HG03066 (cell line): ENCODE measurements around the gene NFIC.
"Not testable (repeated sequence)": the region's sequence is repeated elsewhere in the genome, so short reads cannot be mapped to it uniquely, and the experiment has no call there.

Source experiments
- ATAC-seq: cut with Tn5 transposase; IDR thresholded peaks from one replicate; pipeline ENCODE4 v1.9.1; 2021; ENCODE audit warnings: low read depth; ENCODE audit not compliant: unreplicated experiment

NFIC gene

DNA sequence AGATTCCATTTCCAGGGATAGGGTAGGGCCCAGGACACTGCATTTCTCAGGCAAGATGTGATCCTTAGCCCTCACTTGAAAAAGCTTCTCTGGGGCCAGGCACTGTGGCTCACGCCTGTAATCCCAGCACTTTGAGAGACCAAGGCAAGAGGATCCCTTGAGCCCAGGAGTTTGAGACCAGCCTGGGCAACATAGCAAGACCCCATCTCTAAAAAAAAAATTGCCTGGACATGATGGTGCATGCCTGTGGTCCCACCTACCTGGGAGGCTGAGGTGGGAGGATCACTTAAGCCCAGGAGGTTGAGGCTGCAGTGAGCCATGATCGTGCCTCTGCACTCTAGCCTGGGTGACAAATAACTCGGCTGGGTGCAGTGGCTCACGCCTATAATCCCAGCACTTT is 80.3 kb downstream of the NFIC start:
- not testable (repeated sequence) for ATAC-seq

DNA sequence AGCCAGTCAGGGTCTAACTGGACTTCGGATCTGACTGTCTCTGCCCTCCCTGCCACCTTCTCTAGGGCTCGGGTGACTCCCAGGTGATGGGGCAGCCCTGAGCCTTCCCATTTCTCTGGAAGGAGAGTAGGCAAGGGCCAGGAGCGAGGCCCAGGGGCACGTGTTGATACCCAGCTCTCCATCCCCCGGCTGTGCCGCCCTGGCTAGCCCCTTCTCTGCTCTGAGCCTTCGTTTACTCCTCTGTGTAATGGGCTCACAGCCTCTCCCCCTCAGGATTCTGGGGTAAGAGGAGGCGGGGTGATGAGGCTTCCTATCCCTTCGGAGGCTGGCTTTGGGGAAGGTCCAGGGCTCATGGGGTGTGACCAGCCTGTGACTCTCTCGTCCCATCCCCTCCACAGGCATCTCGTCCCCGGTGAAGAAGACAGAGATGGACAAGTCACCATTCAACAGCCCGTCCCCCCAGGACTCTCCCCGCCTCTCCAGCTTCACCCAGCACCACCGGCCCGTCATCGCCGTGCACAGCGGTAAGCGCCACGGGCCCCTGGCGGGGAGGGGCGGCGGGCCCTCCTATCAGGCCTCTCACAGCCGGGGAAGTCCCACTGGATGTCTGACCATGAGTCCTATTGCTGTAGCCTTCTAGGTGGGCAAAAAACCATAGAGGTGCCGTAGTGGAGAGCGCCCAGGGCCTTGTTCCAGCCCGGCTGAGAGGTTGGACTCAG is 82.4 kb downstream of the NFIC start:
- no peak for ATAC-seq

DNA sequence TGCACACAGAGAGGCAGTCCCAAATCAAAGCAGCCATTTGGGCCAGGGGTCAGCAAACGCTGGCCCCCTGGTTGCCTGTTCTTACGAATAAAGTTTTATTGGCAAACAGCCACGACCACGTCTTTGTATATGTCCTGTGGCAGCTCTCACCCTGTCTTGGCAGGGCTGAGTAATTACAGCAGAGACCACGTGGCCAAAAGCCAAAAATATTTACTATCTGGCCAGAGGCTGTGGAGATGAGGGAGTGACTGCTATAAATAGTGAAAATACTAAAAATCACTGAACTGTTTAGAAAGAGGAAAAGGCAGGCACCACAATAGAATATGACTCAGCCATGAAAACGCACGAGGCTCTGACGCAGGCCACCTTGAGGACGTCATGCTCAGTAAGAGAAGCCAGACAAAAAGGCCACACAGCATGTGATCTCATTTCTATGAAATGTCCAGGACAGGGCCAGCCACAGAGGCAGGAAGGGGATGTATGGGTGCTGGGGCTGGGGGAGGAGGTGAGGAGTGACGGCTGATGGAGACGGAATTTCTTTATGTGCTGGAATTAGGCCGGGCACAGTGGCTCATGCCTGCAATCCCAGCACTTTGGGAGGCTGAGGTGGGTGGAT is 84.5 kb downstream of the NFIC start:
- no peak for ATAC-seq

DNA sequence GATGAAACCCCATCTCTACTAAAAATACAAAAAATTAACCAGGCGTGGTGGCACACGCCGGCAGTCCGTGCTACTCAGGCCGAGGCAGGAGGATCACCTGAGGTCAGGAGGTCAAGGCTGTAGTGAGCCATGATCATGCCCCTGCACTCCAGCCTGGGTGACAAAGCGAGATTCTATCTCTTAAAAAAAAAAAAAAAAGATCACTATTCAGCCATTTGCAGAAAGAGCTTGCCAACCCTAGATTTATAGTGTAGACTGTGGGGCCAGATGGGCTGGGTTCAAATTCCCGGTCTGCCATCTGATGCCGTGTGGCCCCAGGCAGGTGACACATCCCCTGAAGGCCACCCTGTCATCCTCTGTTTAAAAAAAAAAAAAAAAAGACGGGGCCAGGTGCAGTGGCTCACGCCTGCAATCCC is 85.1 kb downstream of the NFIC start:
- no peak for ATAC-seq

DNA sequence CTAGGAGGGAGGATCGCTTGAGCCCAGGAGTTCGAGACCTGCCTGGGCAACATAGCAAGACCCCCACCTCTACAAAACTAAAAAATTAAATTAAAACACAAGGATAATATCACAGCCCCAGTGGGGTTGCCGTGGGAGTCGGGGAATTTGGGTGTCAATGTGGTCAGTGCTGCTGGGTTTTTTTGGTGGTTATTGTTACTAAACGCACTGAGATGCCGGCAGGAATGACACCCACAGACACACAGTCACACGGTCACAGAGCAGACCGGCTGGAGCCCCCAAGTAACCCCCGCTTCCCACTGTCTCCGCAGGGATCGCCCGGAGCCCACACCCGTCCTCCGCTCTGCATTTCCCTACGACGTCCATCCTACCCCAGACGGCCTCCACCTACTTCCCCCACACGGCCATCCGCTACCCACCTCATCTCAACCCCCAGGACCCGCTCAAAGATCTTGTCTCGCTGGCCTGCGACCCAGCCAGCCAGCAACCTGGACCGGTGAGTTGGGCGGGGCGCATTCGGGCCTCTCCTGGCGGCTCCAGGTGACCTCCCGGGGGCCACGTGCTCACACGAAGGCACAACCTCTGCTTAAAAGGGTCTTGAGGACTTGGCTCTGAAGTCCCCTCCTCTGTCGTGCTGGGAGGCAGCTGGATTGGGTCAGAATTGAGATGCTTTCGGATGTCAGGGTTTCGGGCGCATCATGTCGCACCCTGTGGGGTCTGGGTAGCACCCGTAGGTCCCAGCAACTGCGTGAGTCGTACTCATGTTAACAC is 86.0 kb downstream of the NFIC start:
- no peak for ATAC-seq

DNA sequence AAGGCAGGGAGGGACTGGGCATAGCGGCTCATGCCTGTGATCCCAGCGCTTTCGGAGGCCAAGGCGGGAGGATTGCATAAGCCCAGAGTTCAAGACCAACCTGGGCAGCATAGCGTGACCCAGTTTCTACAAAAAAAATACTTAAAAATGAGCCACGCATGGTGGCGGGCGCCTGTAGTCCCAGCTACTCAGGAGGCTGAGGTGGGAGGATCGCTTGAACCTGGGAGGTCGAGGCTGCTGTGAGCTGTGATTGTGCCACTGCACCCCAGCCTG is 86.5 kb downstream of the NFIC start:
- not testable (repeated sequence) for ATAC-seq

DNA sequence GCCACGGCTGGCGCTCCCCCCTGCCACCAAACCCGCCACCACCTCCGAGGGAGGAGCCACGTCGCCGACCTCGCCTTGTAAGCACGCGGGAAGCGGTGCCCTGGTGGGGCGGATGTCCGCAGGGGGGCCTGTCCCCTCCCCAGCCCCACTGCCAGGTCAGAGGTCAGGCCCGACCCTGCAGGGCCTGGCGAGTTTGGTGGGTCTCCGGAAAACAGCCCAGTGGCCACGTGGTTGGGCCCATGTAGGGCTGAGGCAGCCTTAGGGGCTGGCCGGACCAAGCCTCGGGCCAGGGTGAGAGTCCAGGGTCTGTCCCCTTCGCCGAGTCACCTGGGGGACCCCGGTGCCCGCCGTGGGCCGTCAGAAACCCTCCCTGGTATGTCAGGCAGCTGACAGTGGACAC is 87.5 kb downstream of the NFIC start:
- ATAC-seq, result no peak

DNA sequence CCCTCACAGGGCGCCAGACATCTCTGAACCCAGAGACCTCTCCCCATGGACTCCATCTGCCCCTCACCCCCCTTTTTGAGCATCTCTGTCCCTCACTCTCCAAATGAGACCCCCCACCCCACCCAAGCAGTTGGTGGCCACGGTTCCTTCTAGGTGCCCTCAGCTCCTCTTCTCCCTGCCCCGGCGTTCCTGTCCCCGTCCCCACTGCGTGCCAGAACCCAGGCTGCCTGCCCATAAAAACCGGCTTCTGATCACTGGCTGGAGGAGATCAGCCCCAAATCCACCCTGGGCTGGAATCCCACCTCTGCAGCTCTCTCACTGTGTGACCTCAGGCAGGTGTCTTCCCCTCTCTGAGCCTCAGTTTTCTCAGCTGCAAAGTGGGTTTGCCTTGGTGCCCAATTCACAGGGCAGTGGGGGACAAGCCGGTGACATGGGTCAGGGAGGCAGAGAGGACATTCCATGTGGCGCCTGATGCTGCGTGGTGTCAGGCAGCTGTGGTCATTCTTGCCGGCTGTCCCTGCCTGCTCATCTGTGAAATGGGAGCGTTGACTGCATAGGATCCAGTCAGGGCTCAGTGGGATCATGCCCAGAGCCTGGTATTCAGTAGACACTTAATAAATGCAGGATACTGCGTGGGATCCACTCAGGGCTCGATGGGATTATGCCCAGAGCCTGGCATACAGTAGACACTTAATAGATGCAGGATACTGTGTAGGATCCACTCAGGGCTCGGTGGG is 88.4 kb downstream of the NFIC start:
- ATAC-seq, result no peak

DNA sequence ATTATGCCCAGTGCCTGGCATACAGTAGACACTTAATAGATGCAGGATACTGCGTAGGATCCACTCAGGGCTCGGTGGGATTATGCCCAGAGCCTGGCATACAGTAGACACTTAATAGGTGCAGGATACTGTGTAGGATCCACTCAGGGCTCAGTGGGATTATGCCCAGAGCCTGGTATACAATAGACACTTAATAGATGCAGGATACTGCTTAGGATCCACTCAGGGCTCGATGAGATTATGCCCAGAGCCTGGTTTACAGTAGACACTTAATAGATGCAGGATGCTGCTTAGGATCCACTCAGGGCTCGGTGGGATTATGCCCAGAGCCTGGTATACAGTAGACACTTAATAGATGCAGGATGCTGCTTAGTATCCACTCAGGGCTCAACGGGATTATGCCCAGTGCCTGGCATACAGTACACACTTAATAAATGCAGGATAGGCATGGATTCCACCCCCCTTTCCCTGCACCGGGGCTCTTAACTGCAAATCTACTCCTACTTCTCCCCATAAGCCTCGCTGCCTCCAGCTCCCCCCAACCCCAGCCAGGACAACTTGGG is 89.1 kb downstream of the NFIC start:
- no peak for ATAC-seq

DNA sequence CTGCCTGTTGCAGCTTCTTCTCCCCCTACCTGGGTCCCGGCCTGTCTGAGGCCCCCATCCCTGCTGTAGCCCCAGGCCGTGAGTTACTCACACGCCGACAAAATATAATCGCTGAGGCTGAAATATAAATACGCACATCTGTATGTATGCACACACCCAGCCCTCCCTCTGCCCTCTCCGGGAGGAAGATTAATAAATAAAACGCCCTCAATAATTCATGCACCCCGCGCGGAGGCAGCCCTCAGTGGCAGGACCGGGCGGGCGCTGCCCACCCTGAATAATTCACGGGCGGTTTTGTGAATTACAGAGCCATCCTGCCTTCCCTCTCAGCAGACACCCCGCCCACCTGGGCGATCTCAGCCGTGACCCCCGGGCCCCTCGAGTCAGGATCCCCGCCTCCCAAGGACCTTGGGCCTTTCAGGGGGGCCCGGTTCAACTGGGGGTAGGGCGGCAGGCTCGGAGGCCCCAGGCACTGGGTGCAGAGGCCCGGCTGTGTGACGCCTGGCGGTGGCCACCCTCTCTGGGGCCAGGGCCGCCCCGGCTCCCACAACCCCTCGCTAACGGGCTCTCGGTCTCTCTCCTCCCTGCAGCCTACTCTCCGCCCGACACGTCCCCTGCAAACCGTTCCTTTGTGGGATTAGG is 89.7 kb downstream of the NFIC start:
- no peak for ATAC-seq

DNA sequence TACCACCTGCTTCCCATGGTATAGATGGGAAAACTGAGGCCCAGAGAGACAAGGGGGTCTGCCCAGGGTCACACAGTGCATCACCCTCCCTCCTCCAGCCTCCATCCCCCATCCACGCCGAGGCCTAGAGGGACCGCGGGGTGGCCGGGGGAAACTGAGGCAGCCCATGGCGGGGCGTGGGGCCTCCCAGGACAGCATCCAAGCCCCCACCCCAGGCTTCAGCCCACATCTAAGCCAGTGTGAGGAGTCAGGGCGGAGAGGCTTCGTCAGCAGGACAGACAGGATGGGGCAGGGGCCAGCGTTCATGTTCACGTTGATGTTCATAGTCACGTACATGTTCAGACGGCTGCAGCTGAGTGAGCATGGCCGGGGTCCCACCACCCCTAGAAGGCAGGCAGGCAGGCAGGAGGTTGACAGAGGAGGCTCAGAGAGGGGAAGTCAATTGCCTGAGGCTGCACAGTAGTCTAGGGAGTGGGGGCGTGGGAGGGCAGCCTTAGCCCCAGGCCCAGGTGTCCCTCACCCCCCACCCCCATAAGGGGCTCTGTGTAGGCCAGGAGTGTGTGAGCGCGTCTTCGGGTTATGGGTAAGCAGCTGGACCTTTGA is 90.6 kb downstream of the NFIC start:
- no peak for ATAC-seq

DNA sequence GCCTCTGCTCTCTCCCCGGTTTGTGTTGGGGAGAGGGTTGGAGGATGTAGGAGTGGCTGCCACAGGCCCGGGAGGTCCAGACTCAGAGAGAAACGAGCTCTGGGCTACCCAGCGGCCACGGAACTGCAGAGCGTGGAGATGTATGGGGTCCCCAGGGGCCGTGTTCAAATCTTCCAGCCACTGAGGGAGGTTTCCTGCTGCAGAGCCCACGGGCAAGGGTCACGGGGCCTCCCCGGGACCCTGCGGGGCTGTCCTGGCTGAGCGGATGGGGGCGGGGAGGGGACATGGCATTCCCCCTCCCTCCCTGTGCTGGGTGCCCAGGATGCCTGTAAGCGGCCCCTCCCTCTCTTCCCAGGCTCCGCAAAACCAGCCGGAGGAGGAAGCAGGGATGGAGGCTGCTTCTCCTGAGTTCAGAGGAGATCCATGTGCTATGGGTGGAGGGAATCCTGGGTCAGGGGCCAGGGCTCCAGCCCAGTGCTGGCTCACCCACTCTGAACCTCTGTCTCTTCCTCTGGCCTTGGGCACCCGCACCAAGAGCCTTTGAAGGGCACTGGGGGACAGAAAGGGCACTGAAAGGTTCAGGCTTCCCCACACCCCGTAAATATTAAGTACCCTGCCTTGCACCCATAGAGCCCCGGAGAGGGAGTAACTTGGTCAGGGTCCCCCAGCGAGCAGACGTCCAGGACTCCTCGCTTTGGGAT is 91.3 kb downstream of the NFIC start:
- ATAC-seq, result no peak

DNA sequence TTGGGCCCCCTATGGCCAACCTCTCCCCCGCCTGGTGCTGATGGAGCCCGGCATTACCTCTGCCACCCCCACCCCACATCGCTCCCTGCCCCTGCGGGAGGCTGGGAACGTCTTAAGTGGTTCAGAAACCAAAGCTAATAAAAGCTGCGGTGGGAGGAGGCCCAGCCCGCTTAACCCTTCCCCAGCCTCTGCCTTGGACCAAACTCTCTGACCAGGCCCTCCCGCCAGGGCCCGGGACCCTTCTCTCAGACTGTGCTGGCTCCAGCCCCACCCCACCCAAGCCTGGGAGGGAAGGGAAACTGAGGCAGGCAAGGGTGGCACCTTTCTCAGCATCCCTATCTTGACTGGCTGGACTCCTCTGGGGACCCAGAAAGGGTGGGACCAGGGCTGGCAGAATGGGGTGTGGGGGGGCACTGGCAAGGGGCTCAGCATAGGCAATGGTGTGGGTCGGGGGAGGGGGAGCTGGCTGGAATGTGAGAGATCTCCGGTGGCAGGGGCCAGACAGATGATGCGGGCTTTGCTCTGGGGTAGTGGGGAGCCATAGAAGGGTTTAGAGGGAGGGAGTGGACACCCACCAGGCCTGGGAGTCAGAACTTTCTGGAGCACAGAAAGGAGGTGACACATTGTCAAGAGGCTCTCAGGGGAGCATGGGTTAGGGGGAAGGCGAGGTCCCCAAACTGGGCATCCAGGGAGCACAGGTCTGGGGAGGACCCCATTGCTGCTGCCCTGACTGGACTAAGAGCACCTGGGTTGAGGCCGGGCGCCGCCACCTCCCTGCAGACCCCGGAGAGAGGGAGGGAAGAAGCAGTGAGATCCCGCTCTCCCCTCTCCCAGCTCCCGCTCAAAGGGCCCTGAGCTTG is 92.1 kb downstream of the NFIC start:
- no peak for ATAC-seq

DNA sequence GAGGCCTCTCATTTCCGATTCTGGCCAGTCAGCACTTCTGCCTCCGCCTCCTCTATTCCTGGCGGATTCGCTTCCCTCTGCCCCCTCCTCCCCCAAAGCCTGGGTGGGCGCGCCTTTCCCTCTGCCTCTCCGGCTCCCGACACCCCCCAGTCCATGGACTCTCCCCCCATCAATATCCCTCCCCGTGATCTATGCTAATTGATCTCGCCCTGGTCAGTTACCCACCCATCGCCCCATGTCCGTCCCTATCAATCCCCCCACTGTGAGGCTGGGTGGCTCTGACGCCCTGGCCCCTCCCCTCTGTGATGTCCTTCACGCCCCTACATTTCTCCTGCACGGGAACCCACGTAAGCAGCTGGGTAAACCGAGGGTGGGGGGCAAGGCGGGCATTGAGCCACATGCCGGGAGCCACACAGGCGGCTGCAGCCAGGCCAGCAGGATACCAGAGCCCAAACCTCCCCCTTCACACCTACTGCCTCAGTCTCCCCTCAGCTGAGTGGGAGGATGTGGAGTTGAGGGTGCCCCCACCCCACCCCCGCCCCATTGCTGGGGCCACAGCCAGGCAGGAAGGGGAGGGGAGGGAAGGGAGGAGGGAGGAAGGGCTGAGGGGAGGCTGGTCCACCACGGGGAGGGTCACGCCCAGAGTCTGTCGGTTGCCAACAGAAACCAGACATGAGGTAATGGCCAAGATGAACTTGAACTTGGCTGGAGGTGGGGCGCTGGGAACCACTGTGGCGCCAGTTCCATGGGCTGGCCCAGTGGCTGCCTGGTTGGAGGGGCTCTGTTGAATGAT is 92.9 kb downstream of the NFIC start:
- ATAC-seq, result no peak

DNA sequence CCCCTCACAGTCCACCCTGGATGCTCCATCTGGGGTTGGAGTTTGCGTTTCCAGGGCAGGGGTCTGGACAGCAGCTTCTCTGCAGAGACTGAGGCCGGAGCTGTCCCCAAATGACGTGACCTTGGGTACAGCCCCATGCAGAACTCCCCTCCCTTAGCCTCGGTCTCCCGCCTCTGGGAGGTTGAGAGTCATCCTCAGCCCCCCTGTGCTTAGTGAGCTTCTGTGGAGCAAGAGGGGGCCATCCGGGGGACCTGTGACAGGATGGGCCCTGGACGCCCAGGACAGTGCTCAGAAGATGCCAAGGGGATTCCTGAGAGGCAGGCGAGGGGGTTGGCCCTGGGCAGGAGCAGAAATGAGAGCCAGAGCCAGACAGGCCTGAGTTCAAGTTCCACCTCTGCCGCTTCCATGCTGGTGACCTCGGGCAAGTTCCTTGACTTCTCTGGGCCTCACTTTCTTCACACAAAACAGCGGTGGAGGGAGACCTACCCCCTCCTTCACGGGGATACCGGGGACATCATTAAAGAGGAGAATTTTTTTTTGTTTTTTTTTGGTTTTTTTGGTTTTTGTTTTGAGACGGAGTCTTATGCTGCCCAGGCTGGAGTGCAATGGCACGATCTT is 93.7 kb downstream of the NFIC start:
- ATAC-seq, result no peak

DNA sequence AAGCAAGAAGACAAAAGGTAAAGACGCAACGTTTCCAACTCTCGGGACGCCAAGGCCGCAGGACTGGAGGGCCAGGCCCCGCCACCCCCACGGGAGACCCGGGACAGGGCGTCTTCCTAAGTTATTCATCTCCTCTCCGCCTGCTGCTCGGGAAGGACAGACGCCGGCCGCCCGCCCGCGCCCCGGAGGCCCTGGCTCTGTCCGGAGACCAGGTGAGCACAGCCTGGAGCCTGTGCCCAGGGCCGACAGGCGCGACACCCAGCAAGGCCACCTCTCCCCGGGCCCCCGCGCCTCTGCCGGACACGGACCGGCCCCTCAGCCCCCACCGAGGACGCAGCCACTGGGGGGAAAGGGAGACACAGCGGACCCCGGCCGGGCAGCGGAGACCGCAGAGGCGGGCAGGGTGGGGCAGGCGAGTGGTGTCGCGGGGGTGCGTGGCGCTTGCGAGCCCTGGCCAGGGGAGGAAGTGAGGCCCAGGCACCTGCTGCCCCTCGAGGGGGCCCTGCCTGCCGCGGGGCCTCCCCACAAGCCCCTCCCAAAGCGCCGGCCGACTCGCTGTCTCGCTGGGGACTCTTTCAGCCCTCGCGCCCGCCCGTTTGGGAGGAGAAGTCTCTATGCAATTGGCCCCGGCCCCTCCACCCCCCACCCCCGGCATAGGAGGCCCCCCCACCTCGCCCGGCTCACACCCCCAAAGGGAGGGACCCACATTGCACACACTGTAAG is 96.8 kb downstream of the NFIC start:
- no peak for ATAC-seq
